GM12892 (cell line): ENCODE measurements around the gene FBLN5.

Experiments
- DNase-seq: peaks from one replicate; pipeline ENCODE4 v3.0.0; 2011; ENCODE audit not compliant: insufficient read length
- FAIRE-seq: peaks from 2 replicates; lab custom pipeline; 2011; peaks lifted over from hg19 to GRCh38; lab: Jason Lieb, UNC
- POLR2A ChIP-seq: IDR thresholded peaks from 2 replicates; pipeline ENCODE4 v1.6.1; 2011; ENCODE audit warnings: low read depth, low read length, control low read depth
- POLR2AphosphoS5 ChIP-seq: IDR thresholded peaks from 2 replicates; pipeline ENCODE4 v1.6.1; 2011; ENCODE audit warnings: low read depth, low read length, control low read depth
- TAF1 ChIP-seq: IDR thresholded peaks from 2 replicates; pipeline ENCODE4 v1.6.1; 2011; ENCODE audit warnings: low read depth, mild to moderate bottlenecking, control low read depth, low read length, borderline replicate concordance

The FBLN5 gene

GRCh38 chr14:91844029-91844428, 103.5 kb downstream of the FBLN5 start:
- DNase-seq (no peak), FAIRE-seq (no peak)
- no peak for TF ChIP-seq POLR2AphosphoS5
- TF ChIP-seq TAF1, result no peak
- no peak for TF ChIP-seq POLR2A

- DNase-seq, result no peak
- FAIRE-seq, result no peak
- TF ChIP-seq POLR2AphosphoS5 (no peak), POLR2A (no peak), TAF1 (no peak)
Observed at GRCh38 chr14:91843437-91843836, 104.1 kb downstream of the FBLN5 start.

GRCh38 chr14:91841065-91841464, 106.4 kb downstream of the FBLN5 start:
- TF ChIP-seq POLR2AphosphoS5 (no peak), POLR2A (no peak), TAF1 (no peak)
- DNase-seq, result no peak
- no peak for FAIRE-seq

- DNase-seq (no peak), FAIRE-seq (peak; percentile 21)
- no peak for TF ChIP-seq POLR2A
- no peak for TF ChIP-seq TAF1
- no peak for TF ChIP-seq POLR2AphosphoS5
Observed at GRCh38 chr14:91839749-91840148, 107.7 kb downstream of the FBLN5 start.

GRCh38 chr14:91837076-91837475, 110.4 kb downstream of the FBLN5 start:
- FAIRE-seq, result no peak
- no peak for DNase-seq
- TF ChIP-seq POLR2AphosphoS5, result no peak
- no peak for TF ChIP-seq TAF1
- TF ChIP-seq POLR2A, result no peak

GRCh38 chr14:91835920-91836843, 111.3 kb downstream of the FBLN5 start:
- DNase-seq (peak; percentile 66), FAIRE-seq (peak; percentile 30)
- no peak for TF ChIP-seq POLR2A
- no peak for TF ChIP-seq TAF1
- TF ChIP-seq POLR2AphosphoS5, result no peak

- DNase-seq (no peak), FAIRE-seq (no peak)
- no peak for TF ChIP-seq POLR2A
- no peak for TF ChIP-seq POLR2AphosphoS5
- TF ChIP-seq TAF1, result no peak
Observed at GRCh38 chr14:91835197-91835919, 112.1 kb downstream of the FBLN5 start.

- FAIRE-seq, result no peak
- no peak for DNase-seq
- no peak for TF ChIP-seq TAF1
- no peak for TF ChIP-seq POLR2A
- no peak for TF ChIP-seq POLR2AphosphoS5
Observed at GRCh38 chr14:91834571-91834970, 112.9 kb downstream of the FBLN5 start.

- TF ChIP-seq TAF1 (no peak), POLR2A (no peak), POLR2AphosphoS5 (no peak)
- FAIRE-seq, result no peak
- no peak for DNase-seq
Observed at GRCh38 chr14:91831337-91831736, 116.2 kb downstream of the FBLN5 start.

- DNase-seq (no peak), FAIRE-seq (peak; percentile 85)
- no peak for TF ChIP-seq POLR2A
- TF ChIP-seq TAF1, result no peak
- TF ChIP-seq POLR2AphosphoS5, result no peak
Observed at GRCh38 chr14:91830777-91831176, 116.7 kb downstream of the FBLN5 start.

- no peak for FAIRE-seq
- TF ChIP-seq POLR2A, result no peak
- no peak for TF ChIP-seq TAF1
- TF ChIP-seq POLR2AphosphoS5, result no peak
- no peak for DNase-seq
Observed at GRCh38 chr14:91829511-91829910, 118.0 kb downstream of the FBLN5 start.

GRCh38 chr14:91827746-91828145, 119.7 kb downstream of the FBLN5 start:
- FAIRE-seq (no peak), DNase-seq (no peak)
- TF ChIP-seq POLR2A, result no peak
- no peak for TF ChIP-seq TAF1
- no peak for TF ChIP-seq POLR2AphosphoS5
